Trophoblast cell (in vitro differentiated cells and primary cell): ENCODE measurements around the gene THRB.
A peak's percentile ranks its signal among the peaks of the same experiment; 100 is the strongest.

Experiments
- DNase-seq, 2 donors: peaks; one replicate each; pipeline ENCODE4 v3.0.0-alpha.2; 2016
- H2AFZ ChIP-seq: 2 replicates; pipeline ENCODE4 v1.6.1; 2013; ENCODE audit warnings: low read length, moderate library complexity, mild to moderate bottlenecking; ENCODE audit not compliant: insufficient read depth, poor library complexity
- H2AK5ac ChIP-seq: 2 replicates; pipeline ENCODE4 v1.6.1; 2013; ENCODE audit warnings: mild to moderate bottlenecking, low read length
- H2BK120ac ChIP-seq: 2 replicates; pipeline ENCODE4 v1.6.1; 2013; ENCODE audit warnings: low read length, mild to moderate bottlenecking, moderate library complexity; ENCODE audit not compliant: insufficient read depth, poor library complexity
- H2BK12ac ChIP-seq: 2 replicates; pipeline ENCODE4 v1.6.1; 2013; ENCODE audit warnings: mild to moderate bottlenecking, low read length, moderate library complexity
- H2BK5ac ChIP-seq: 2 replicates; pipeline ENCODE4 v1.6.1; 2013; ENCODE audit warnings: low read length, low read depth, moderate library complexity, mild to moderate bottlenecking; ENCODE audit not compliant: poor library complexity
- H3K14ac ChIP-seq: 2 replicates; pipeline ENCODE4 v1.6.1; 2013; ENCODE audit warnings: mild to moderate bottlenecking, low read length
- H3K18ac ChIP-seq: 2 replicates; pipeline ENCODE4 v1.6.1; 2013; ENCODE audit warnings: mild to moderate bottlenecking, low read length
- H3K23ac ChIP-seq: 2 replicates; pipeline ENCODE4 v1.6.1; 2013; ENCODE audit warnings: low read length
- H3K27ac ChIP-seq: 2 replicates; pipeline ENCODE4 v1.5.1; 2013; ENCODE audit warnings: low read depth, mild to moderate bottlenecking, inconsistent platforms, low read length, moderate library complexity
- H3K27me3 ChIP-seq: 2 replicates; pipeline ENCODE4 v1.6.1; 2013; ENCODE audit warnings: inconsistent platforms, mild to moderate bottlenecking, low read length, moderate library complexity; ENCODE audit not compliant: insufficient read depth
- H3K36me3 ChIP-seq, 2 experiments: 1 replicate in 1 of 2; 2 replicates in 1 of 2; pipeline ENCODE4 v1.6.1; 2013; ENCODE audit warnings: low read length in 2 of 2, mild to moderate bottlenecking in 2 of 2, moderate library complexity in 1 of 2; ENCODE audit not compliant: insufficient read depth in 2 of 2, control insufficient read depth in 1 of 2
- H3K4ac ChIP-seq: 2 replicates; pipeline ENCODE4 v1.6.1; 2013; ENCODE audit warnings: low read depth, mild to moderate bottlenecking, low read length, moderate library complexity
- H3K4me1 ChIP-seq, 2 experiments: 1 replicate in 1 of 2; 2 replicates in 1 of 2; pipeline ENCODE4 v1.6.1; 2013; ENCODE audit warnings: low read length in 2 of 2, mild to moderate bottlenecking in 2 of 2, moderate library complexity in 1 of 2; ENCODE audit not compliant: insufficient read depth in 2 of 2, control insufficient read depth in 1 of 2
- H3K4me2 ChIP-seq: 2 replicates; pipeline ENCODE4 v1.6.1; 2013; ENCODE audit warnings: inconsistent platforms, mild to moderate bottlenecking, low read length, moderate library complexity
- H3K4me3 ChIP-seq: 2 replicates; pipeline ENCODE4 v1.5.1; 2013; ENCODE audit warnings: mild to moderate bottlenecking, low read depth, low read length, inconsistent platforms
- H3K79me1 ChIP-seq: one replicate; pipeline ENCODE4 v1.6.1; 2013; ENCODE audit warnings: low read length
- H3K79me2 ChIP-seq: 2 replicates; pipeline ENCODE4 v1.6.1; 2013; ENCODE audit warnings: low read length, mild to moderate bottlenecking; ENCODE audit not compliant: control insufficient read depth, insufficient read depth, poor library complexity
- H3K9ac ChIP-seq: 2 replicates; pipeline ENCODE4 v1.6.1; 2013; ENCODE audit warnings: mild to moderate bottlenecking, low read length
- H3K9me3 ChIP-seq: 2 replicates; pipeline ENCODE4 v1.6.1; 2013; ENCODE audit warnings: low read depth, mild to moderate bottlenecking, control low read depth, inconsistent platforms, low read length; ENCODE audit not compliant: insufficient read depth
- H4K12ac ChIP-seq: 2 replicates; pipeline ENCODE4 v1.6.1; 2013; ENCODE audit warnings: low read depth, mild to moderate bottlenecking, low read length, moderate library complexity
- H4K8ac ChIP-seq: 2 replicates; pipeline ENCODE4 v1.6.1; 2013; ENCODE audit warnings: low read depth, mild to moderate bottlenecking, low read length, moderate library complexity
- H4K91ac ChIP-seq: one replicate; pipeline ENCODE4 v1.6.1; 2013; ENCODE audit warnings: low read depth, mild to moderate bottlenecking, low read length, moderate library complexity
- WGBS: extraction: QIAGEN DNeasy Blood & Tissue Kit; methylation state at CpG from one replicate; pipeline ENCODE4 v1.1.7; 2013; ENCODE audit warnings: missing lambda C conversion rate; ENCODE audit not compliant: insufficient read length, insufficient coverage; ENCODE audit errors: extremely low coverage; 5-methylcytosine and 5-hydroxymethylcytosine counted together

The THRB gene

DNA sequence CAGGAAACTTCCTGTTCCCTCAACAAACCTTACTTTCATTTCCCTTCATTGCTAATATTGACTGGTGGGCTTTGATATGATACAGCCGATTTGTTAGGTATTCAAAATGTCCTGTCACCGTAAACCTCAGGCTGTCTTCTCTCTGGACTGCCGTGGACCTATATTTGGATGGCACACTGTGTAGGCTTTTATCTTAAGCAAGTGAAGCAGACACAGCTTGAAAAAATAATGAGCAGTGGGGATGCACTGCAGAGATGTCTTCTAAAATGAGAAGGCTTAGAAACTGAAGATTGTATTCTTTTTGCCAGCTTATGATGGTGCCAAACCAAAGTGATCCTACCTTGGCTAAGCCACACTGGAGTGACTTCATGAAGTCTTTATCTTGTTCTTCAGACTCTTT is 283.3 kb downstream of the THRB start:
- no peak overlapping the region for H2AK5ac ChIP-seq
- H4K12ac ChIP-seq: no peak overlapping the region
- H3K4me1 ChIP-seq: no peaks in the 10 kb centered on the region
- H2BK120ac ChIP-seq: no peak overlapping the region
- H3K4ac ChIP-seq: no peak overlapping the region
- no peaks in the 10 kb centered on the region for H3K79me1 ChIP-seq
- H2AFZ ChIP-seq: no peak overlapping the region
- no peak overlapping the region for H3K23ac ChIP-seq
- H4K8ac ChIP-seq: no peak overlapping the region
- H3K36me3 ChIP-seq: no peaks in the 10 kb centered on the region
- H3K14ac ChIP-seq: no peak overlapping the region
- no peaks in the 10 kb centered on the region for H3K9me3 ChIP-seq
- no peak overlapping the region for H4K91ac ChIP-seq
- H2BK12ac ChIP-seq: no peak overlapping the region
- no peak overlapping the region for H3K4me2 ChIP-seq
- H3K27me3 ChIP-seq: no peaks in the 10 kb centered on the region
- WGBS: no CpG with 5 or more reads among the region's 3 CpGs
- no peak overlapping the region for H3K18ac ChIP-seq
- H3K79me2 ChIP-seq: no peaks in the 10 kb centered on the region
- DNase-seq: no peak
- no peak overlapping the region for H3K4me3 ChIP-seq
- no peak overlapping the region for H2BK5ac ChIP-seq
- H3K27ac ChIP-seq: no peak overlapping the region
- H3K9ac ChIP-seq: no peak overlapping the region

DNA sequence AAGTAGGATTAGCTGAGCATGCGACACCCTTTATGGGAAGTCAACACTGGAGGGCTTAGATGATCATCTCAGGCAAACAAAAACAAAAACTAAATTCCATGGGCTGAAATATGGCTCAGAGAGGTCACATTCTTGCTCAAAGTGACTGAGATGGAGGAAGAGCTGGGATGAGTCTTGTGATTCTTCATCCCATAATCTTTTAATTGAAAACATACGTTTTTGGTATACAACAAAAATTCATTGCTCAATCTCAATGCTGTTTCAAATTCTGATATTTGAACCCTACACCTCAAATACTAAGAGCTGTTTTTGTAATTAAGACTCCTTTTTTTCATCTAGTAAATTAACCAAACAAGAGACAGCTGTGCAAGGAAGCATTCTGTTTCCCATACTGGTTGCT is 292.6 kb downstream of the THRB start:
- no peak overlapping the region for H2BK5ac ChIP-seq
- H2AFZ ChIP-seq: no peak overlapping the region
- no peak overlapping the region for H3K4me2 ChIP-seq
- H3K27ac ChIP-seq: no peak overlapping the region
- no peaks in the 10 kb centered on the region for H3K27me3 ChIP-seq
- no peak overlapping the region for H2AK5ac ChIP-seq
- no peak overlapping the region for H3K18ac ChIP-seq
- H3K9ac ChIP-seq: no peak overlapping the region
- H3K79me1 ChIP-seq: peaks cover 3% of the 10 kb centered on the region
- peaks cover 2 to 3% of the 10 kb centered on the region in 2 experiments for H3K4me1 ChIP-seq
- H3K14ac ChIP-seq: no peak overlapping the region
- H2BK120ac ChIP-seq: no peak overlapping the region
- H3K23ac ChIP-seq: no peak overlapping the region
- H4K8ac ChIP-seq: no peak overlapping the region
- peaks cover 5% of the 10 kb centered on the region for H3K9me3 ChIP-seq
- peaks cover 0 to 2% of the 10 kb centered on the region in 2 experiments for H3K36me3 ChIP-seq
- no peak overlapping the region for H4K91ac ChIP-seq
- no peak overlapping the region for H4K12ac ChIP-seq
- no peak overlapping the region for H2BK12ac ChIP-seq
- no CpG with 5 or more reads among the region's 2 CpGs for WGBS
- H3K4me3 ChIP-seq: no peak overlapping the region
- H3K79me2 ChIP-seq: no peaks in the 10 kb centered on the region
- H3K4ac ChIP-seq: no peak overlapping the region
- DNase-seq: no peak

DNA sequence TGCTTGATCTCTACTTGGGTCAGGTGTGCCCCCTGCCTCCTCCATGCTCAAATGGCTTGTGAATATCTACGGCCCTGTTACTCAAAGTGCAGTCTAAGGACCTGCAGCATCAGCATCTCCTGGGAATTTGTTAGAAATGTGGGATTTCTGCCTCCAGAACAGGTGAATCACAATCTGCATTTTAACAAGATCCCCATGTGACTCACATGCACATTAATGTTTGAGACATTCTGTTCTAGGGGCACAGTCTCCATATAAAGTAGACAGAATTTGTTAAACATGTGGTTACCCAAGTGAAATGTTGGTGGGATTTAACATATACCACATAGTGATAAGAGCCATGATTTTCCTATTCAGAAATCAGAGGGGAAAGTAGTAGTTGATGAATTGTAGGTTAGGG is 293.3 kb downstream of the THRB start:
- H3K18ac ChIP-seq: no peak overlapping the region
- H3K27ac ChIP-seq: no peak overlapping the region
- H3K79me1 ChIP-seq: peaks cover 3% of the 10 kb centered on the region
- no peak overlapping the region for H4K91ac ChIP-seq
- H4K8ac ChIP-seq: no peak overlapping the region
- no peaks in the 10 kb centered on the region for H3K27me3 ChIP-seq
- no peak overlapping the region for H3K9ac ChIP-seq
- H2BK5ac ChIP-seq: no peak overlapping the region
- H2AFZ ChIP-seq: no peak overlapping the region
- no peak overlapping the region for H3K4ac ChIP-seq
- H3K4me2 ChIP-seq: no peak overlapping the region
- no peak overlapping the region for H3K14ac ChIP-seq
- no peak overlapping the region for H2BK120ac ChIP-seq
- no peak overlapping the region for H3K4me3 ChIP-seq
- H2BK12ac ChIP-seq: no peak overlapping the region
- H3K9me3 ChIP-seq: peaks cover 5% of the 10 kb centered on the region
- peaks cover 0 to 2% of the 10 kb centered on the region in 2 experiments for H3K36me3 ChIP-seq
- peaks cover 2 to 3% of the 10 kb centered on the region in 2 experiments for H3K4me1 ChIP-seq
- DNase-seq: no peak
- H4K12ac ChIP-seq: no peak overlapping the region
- no peak overlapping the region for H3K23ac ChIP-seq
- H2AK5ac ChIP-seq: no peak overlapping the region
- H3K79me2 ChIP-seq: no peaks in the 10 kb centered on the region
- WGBS: no CpG with 5 or more reads among the region's 1 CpG

DNA sequence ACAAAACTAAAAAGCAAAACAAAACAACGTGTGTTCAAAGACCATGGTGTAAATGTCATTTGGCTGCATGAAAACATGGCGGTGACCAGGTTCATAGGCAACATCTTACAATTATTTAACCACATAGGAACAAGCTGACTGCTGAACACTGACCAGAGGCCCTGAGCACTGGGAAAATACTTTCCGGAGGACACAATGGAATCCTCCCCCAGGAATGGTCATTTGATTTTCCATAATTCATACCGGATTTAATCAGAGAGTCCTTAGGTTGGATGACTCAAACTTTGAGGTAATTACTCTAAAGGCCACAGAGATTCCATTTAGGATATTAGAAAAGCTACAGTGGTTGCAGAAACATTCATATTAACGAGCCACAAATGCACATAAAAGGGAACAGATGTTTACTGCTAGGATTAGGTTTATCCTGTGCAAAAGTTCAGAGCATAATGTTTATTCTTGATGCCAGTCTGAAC is 294.8 kb downstream of the THRB start:
- no peak overlapping the region for H2BK12ac ChIP-seq
- H3K79me1 ChIP-seq: peaks cover 3% of the 10 kb centered on the region
- no peak overlapping the region for H3K4ac ChIP-seq
- WGBS: no CpG with 5 or more reads among the region's 5 CpGs
- H4K8ac ChIP-seq: no peak overlapping the region
- no peak overlapping the region for H2BK120ac ChIP-seq
- no peaks in the 10 kb centered on the region for H3K79me2 ChIP-seq
- no peak for DNase-seq
- peaks cover 5% of the 10 kb centered on the region for H3K9me3 ChIP-seq
- no peaks in the 10 kb centered on the region for H3K27me3 ChIP-seq
- peak overlapping the region; percentile 20 for H3K27ac ChIP-seq
- H4K12ac ChIP-seq: no peak overlapping the region
- no peak overlapping the region for H3K9ac ChIP-seq
- H3K18ac ChIP-seq: no peak overlapping the region
- H3K4me1 ChIP-seq: peaks cover 2 to 3% of the 10 kb centered on the region in 2 experiments
- H3K23ac ChIP-seq: no peak overlapping the region
- H2AFZ ChIP-seq: no peak overlapping the region
- H4K91ac ChIP-seq: no peak overlapping the region
- no peak overlapping the region for H2AK5ac ChIP-seq
- H3K36me3 ChIP-seq: peaks cover 0 to 2% of the 10 kb centered on the region in 2 experiments
- H3K14ac ChIP-seq: no peak overlapping the region
- no peak overlapping the region for H3K4me2 ChIP-seq
- no peak overlapping the region for H2BK5ac ChIP-seq
- H3K4me3 ChIP-seq: no peak overlapping the region
